K562 (cell line): Measurements from ENCODE around the gene FANCI. TPM values are rescaled to one million over a fixed set of nuclear protein-coding genes. Genes with fewer than 3 reads are reported as not detected.

Experiments
- FIP1L1 ChIP-seq: fragments of 200-400 bp; formaldehyde crosslinking; IDR thresholded peaks from 2 replicates; pipeline ENCODE4 v1.6.1; 2018; ENCODE audit warnings: mild to moderate bottlenecking, low read depth, low read length; ENCODE audit not compliant: poor library complexity, severe bottlenecking
- HDGF ChIP-seq: fragments of 450-650 bp; IDR thresholded peaks from 2 replicates; pipeline ENCODE4 v1.6.1; 2016
- HNRNPUL1 ChIP-seq: fragments of 200-400 bp; formaldehyde crosslinking; IDR thresholded peaks from 2 replicates; pipeline ENCODE4 v1.6.1; 2017; ENCODE audit warnings: low read length
- L3MBTL2 ChIP-seq: fragments of 450-650 bp; IDR thresholded peaks from 2 replicates; pipeline ENCODE4 v1.6.1; 2016; ENCODE audit warnings: mild to moderate bottlenecking, moderate library complexity
- LARP7 ChIP-seq: fragments of 450-650 bp; IDR thresholded peaks from 2 replicates; pipeline ENCODE4 v1.6.1; 2016
- MCM3 ChIP-seq: fragments of 450-650 bp; IDR thresholded peaks from 2 replicates; pipeline ENCODE4 v1.6.1; 2016
- MXI1 ChIP-seq: IDR thresholded peaks from 2 replicates; pipeline ENCODE4 v1.6.1; 2011; ENCODE audit warnings: low read depth, mild to moderate bottlenecking, improper control_type of control experiment, low read length
- MYBL2 ChIP-seq, 2 experiments: fragments of 450-650 bp in 1 of 2; sonication (generic) in 1 of 2; formaldehyde crosslinking in 1 of 2; IDR thresholded peaks; 2 replicates each; pipeline versions ENCODE4 v1.6.1 to v1.8.1; 2017 to 2022; ENCODE audit warnings: borderline replicate concordance in 1 of 2, inconsistent platforms in 1 of 2, low read depth in 1 of 2, mild to moderate bottlenecking in 1 of 2, missing genetic modification reagents in 1 of 2, moderate library complexity in 1 of 2
- NR3C1 ChIP-seq: sonication (generic); formaldehyde crosslinking; IDR thresholded peaks from 2 replicates; pipeline ENCODE4 v1.8.1; 2022; ENCODE audit warnings: missing genetic modification reagents
- SMAD4 ChIP-seq: fragments of 250-450 bp; sonication (Bioruptor Pico); conservative IDR thresholded peaks from 2 replicates; pipeline ENCODE4 v1.8.0; 2021; ENCODE audit warnings: inconsistent platforms, mild to moderate bottlenecking, moderate library complexity
- SNIP1 ChIP-seq: fragments of 450-650 bp; IDR thresholded peaks from 2 replicates; pipeline ENCODE4 v1.7.1; 2017; ENCODE audit warnings: low read depth, mild to moderate bottlenecking
- U2AF1 ChIP-seq: fragments of 200-400 bp; formaldehyde crosslinking; optimal IDR thresholded peaks from 2 replicates; pipeline ENCODE3; 2017; ENCODE audit warnings: mild to moderate bottlenecking, low read depth, low read length, moderate library complexity
- YBX1 ChIP-seq: fragments of 450-650 bp; IDR thresholded peaks from 2 replicates; pipeline ENCODE4 v1.7.1; 2016; ENCODE audit warnings: mild to moderate bottlenecking
- ZBTB40 ChIP-seq, 2 experiments: fragments of 450-650 bp in 1 of 2; sonication (generic) in 1 of 2; formaldehyde crosslinking in 1 of 2; IDR thresholded peaks; 2 replicates each; pipeline versions ENCODE4 v1.7.1 to v1.9.0; 2016 to 2022; ENCODE audit warnings: inconsistent platforms in 1 of 2, mild to moderate bottlenecking in 1 of 2, missing genetic modification reagents in 1 of 2
- ZNF224 ChIP-seq: sonication (generic); formaldehyde crosslinking; IDR thresholded peaks from 2 replicates; pipeline ENCODE4 v1.8.0; 2022; ENCODE audit warnings: mild to moderate bottlenecking, missing genetic modification reagents
- ZNF507 ChIP-seq: conservative IDR thresholded peaks from 2 replicates; pipeline ENCODE4 v1.6.1; 2017; ENCODE audit warnings: missing genetic modification characterization, missing compliant biosample characterization
- ZNF830 ChIP-seq: fragments of 250-450 bp; sonication (Bioruptor Pico); IDR thresholded peaks from 2 replicates; pipeline ENCODE4 v1.5.0; 2021; ENCODE audit warnings: mild to moderate bottlenecking
- polyA plus RNA-seq, 8 experiments: library from polyadenylated mRNA; depleted of rRNA in 4 of 8; stranded (reverse) in 5 of 8; unstranded in 3 of 8; fragments of >200 nt; fragmentation: Nextera tagmentation in 2 of 8; fragmentation: Illumina TruSeq in 1 of 8; extraction: Ambion mirVana in 2 of 8; extraction: Trizol in 1 of 8; gene quantifications; 2 replicates each; pipeline versions ENCODE4 v1.2.1 to v1.2.3, GENCODE V29; 2011 to 2014; ENCODE audit warnings: inconsistent platforms in 1 of 8, missing spikeins in 1 of 8
- total RNA-seq, 7 experiments: library from RNA; depleted of rRNA in 6 of 7; stranded (reverse); fragments of >200 nt in 6 of 7; fragmentation: Illumina TruSeq in 2 of 7; extraction: Trizol in 2 of 7; gene quantifications; 2 replicates each; pipeline versions ENCODE4 v1.2.1 to v1.2.3, GENCODE V29; 2011 to 2021; ENCODE audit warnings: low replicate concordance in 1 of 7
- TF ChIP-seq, protein P1 (sequence below), 3 experiments: fragments of 200-800 bp in 1 of 3; sonication (Bioruptor generic) in 1 of 3; sonication (generic) in 1 of 3; formaldehyde crosslinking in 1 of 3; IDR thresholded peaks; 2 replicates each; pipeline versions ENCODE4 v1.6.1 to v1.8.0; 2016 to 2022; ENCODE audit warnings: mild to moderate bottlenecking in 2 of 3, missing compliant biosample characterization in 2 of 3, missing genetic modification characterization in 2 of 3, missing genetic modification reagents in 1 of 3

The FANCI gene
- total and polyA plus RNA-seq, 9 of the 15 experiments (the other 6 are each of a cell fraction or from before 2014, with no cell fraction given) = 72.1 to 165 (median 131) TPM

DNA sequence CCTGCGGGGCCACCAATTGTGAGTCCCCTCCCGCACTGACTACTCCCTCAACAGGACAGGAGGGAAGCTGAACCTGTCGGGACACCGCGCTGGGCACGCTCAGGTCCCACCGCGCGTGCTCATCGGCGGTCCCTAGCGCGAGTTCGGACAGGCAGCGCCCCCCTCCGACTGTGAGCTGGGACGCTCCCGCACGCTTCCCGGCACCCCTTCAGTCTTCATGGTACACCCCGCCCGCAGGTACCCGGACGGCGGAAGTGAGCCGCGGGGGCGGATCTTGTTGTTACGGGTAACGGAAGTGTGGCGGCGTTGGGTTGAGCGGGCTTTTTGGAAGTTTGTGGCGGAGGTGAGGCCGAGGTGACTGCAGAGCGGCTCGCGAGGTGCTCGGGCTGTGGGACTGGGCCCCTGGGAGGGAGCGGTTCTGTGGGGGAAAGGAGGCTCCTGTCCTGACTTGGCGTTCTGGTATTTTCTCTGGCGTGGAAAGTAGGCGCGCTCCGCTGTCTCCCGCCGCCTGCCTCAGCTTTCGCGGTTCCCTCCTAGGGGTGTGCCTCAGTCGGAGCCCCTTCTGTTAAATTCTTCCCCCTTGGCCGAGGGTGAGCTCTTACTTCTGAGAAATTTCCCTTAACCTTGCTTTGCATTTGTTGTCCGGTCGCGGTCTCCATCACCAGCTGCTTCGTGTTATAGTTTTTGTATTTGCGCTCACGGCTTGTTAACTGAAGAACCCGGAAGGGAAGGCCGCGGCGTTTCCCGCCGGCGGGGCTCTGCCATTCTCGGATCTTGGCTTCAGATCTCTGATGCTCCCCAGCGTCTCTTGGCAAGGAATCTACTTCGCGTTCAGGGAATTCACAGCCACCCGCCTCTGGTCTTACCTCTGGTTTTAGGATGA, at the start of gene FANCI (continued):
- TF ChIP-seq ZNF507 (tag) = no peak
- TF ChIP-seq YBX1 = no peak
- TF ChIP-seq, protein P1, sequence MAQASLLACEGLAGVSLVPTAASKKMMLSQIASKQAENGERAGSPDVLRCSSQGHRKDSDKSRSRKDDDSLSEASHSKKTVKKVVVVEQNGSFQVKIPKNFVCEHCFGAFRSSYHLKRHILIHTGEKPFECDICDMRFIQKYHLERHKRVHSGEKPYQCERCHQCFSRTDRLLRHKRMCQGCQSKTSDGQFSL (CRISPR knock-in tag; IDR thresholded peaks at IDR 0.05) = peak; percentile 89
- TF ChIP-seq, protein P1 (tag; IDR thresholded peaks at IDR 0.05) = no peak
- peak; percentile 83 for TF ChIP-seq FIP1L1
- TF ChIP-seq SNIP1 = no peak
- TF ChIP-seq U2AF1 = no peak
- 0 out of 2 replicates have a peak, but pooled peaks have one; percentile 29 for TF ChIP-seq ZNF830 (CRISPR knock-in tag)
- no peak for TF ChIP-seq MYBL2 (IDR thresholded peaks at IDR 0.05; ENCODE audit: low read depth)
- no peak for TF ChIP-seq MYBL2 (CRISPR knock-in tag; IDR thresholded peaks at IDR 0.05; ENCODE audit: borderline replicate concordance)
- no peak for TF ChIP-seq MCM3
- no peak for TF ChIP-seq HNRNPUL1
- TF ChIP-seq ZNF224 (CRISPR knock-in tag) = peak; percentile 96
- TF ChIP-seq SMAD4 (CRISPR knock-in tag) = peak; percentile 42
- 0 out of 2 replicates have a peak, but pooled peaks have one; percentile 7 for TF ChIP-seq MXI1
- TF ChIP-seq HDGF = no peak
- TF ChIP-seq ZBTB40 (IDR thresholded peaks at IDR 0.05) = peak; percentile 96
- TF ChIP-seq ZBTB40 (CRISPR knock-in tag; IDR thresholded peaks at IDR 0.05) = peak; percentile 70
- no peak for TF ChIP-seq LARP7
- peak; percentile 92 for TF ChIP-seq L3MBTL2
- peak; percentile 97 for TF ChIP-seq NR3C1 (CRISPR knock-in tag)
